Measurements from ENCODE around the gene HAGHL.

Gene HAGHL

GRCh38 chr16:778447-778846 is 51.5 kb downstream of the HAGHL start:
- TF ChIP-seq CTCF (conservative IDR thresholded peaks at IDR 0.05; ENCODE audit: control insufficient read depth, insufficient read depth, low read depth, low read length), result no peak
- no peak for DNase-seq (ENCODE audit: low read depth)
- H3K4me3 ChIP-seq (ENCODE audit: control insufficient read depth, low read depth, low read length), result no peak overlapping the region

- TF ChIP-seq CTCF (conservative IDR thresholded peaks at IDR 0.05; ENCODE audit: control insufficient read depth, insufficient read depth, low read depth, low read length), result no peak
- H3K4me3 ChIP-seq (ENCODE audit: control insufficient read depth, low read depth, low read length), result no peak overlapping the region
- no peak for DNase-seq (ENCODE audit: low read depth)
Observed at GRCh38 chr16:778909-779527, 52.1 kb downstream of the HAGHL start.
